IMR-90 (cell line): ENCODE measurements around the gene CARM1. TPM values are rescaled to one million over a fixed set of nuclear protein-coding genes. Genes with fewer than 3 reads are reported as not detected.

Source experiments
- ATAC-seq: fragments of 200-7000 bp; cut with Tn5 transposase; 2 replicates; pipeline ENCODE4 v1.9.1; 2020; ENCODE audit warnings: low read depth, mild to moderate bottlenecking, moderate library complexity
- BruUV-seq: library from RNA; stranded (reverse); fragments of 400-500 nt; replicated peaks from 2 replicates; lab custom pipeline; 2021; lab: Mats Ljungman, UMichigan
- CTCF ChIA-PET: fragments of 300-600 bp; formaldehyde crosslinking; extraction: SDS; loops from one replicate; lab custom pipeline; 2021; ENCODE audit warnings: antibody characterized with exemption; lab: Yijun Ruan, JAX
- POLR2A ChIA-PET: fragments of 300-600 bp; sonication (Branson Sonifier 250); formaldehyde crosslinking; loops from one replicate; lab custom pipeline; 2022; ENCODE audit warnings: antibody characterized with exemption; ENCODE audit not compliant: unreplicated experiment; lab: Charles Lee
- DNase-seq: peaks from one replicate; pipeline ENCODE4 v3.0.0; 2013
- H2AFZ ChIP-seq: replicated peaks from 2 replicates; pipeline ENCODE3; 2013; ENCODE audit warnings: low read length, mild to moderate bottlenecking; ENCODE audit not compliant: poor library complexity
- H2AK5ac ChIP-seq: 2 replicates; pipeline ENCODE4 v1.6.1; 2013; ENCODE audit warnings: low read depth, low read length, inconsistent platforms
- H2AK9ac ChIP-seq: replicated peaks from 2 replicates; pipeline ENCODE3; 2013; ENCODE audit warnings: mild to moderate bottlenecking, low read depth, low read length, moderate library complexity; ENCODE audit not compliant: poor library complexity
- H2BK120ac ChIP-seq: 2 replicates; pipeline ENCODE4 v1.6.1; 2013; ENCODE audit warnings: low read depth, low read length, inconsistent platforms
- H2BK15ac ChIP-seq: 3 replicates; pipeline ENCODE4 v1.6.1; 2013; ENCODE audit warnings: low read depth, low read length, inconsistent platforms
- H2BK20ac ChIP-seq: 2 replicates; pipeline ENCODE4 v1.6.1; 2013; ENCODE audit warnings: low read depth, mild to moderate bottlenecking, inconsistent platforms, low read length, moderate library complexity
- H2BK5ac ChIP-seq: 2 replicates; pipeline ENCODE4 v1.6.1; 2013; ENCODE audit warnings: mild to moderate bottlenecking, low read depth, low read length, inconsistent platforms; ENCODE audit not compliant: poor library complexity, severe bottlenecking
- H3K14ac ChIP-seq: replicated peaks from 2 replicates; pipeline ENCODE4 v1.6.1; 2013; ENCODE audit warnings: low read depth, low read length, inconsistent platforms
- H3K18ac ChIP-seq: 2 replicates; pipeline ENCODE4 v1.6.1; 2013; ENCODE audit warnings: low read depth, low read length, control low read depth
- H3K23ac ChIP-seq: 2 replicates; pipeline ENCODE4 v1.6.1; 2013; ENCODE audit warnings: low read depth, low read length, inconsistent platforms
- H3K27ac ChIP-seq: 2 replicates; pipeline ENCODE4 v1.5.1; 2013; ENCODE audit warnings: mild to moderate bottlenecking, control low read depth, low read length; ENCODE audit not compliant: insufficient read depth
- H3K27me3 ChIP-seq: 2 replicates; pipeline ENCODE4 v1.6.1; 2013; ENCODE audit warnings: low read length; ENCODE audit not compliant: control insufficient read depth, insufficient read depth
- H3K36me3 ChIP-seq: 2 replicates; pipeline ENCODE4 v1.6.1; 2013; ENCODE audit warnings: low read length, mixed read lengths; ENCODE audit not compliant: control insufficient read depth, insufficient read depth
- H3K4ac ChIP-seq: 2 replicates; pipeline ENCODE4 v1.6.1; 2013; ENCODE audit warnings: low read depth, low read length, inconsistent platforms
- H3K4me1 ChIP-seq: 2 replicates; pipeline ENCODE4 v1.6.1; 2013; ENCODE audit warnings: low read length, mixed read lengths; ENCODE audit not compliant: control insufficient read depth, insufficient read depth
- H3K4me2 ChIP-seq: 2 replicates; pipeline ENCODE4 v1.6.1; 2013; ENCODE audit warnings: low read depth, mild to moderate bottlenecking, control low read depth, low read length, moderate library complexity
- H3K4me3 ChIP-seq: 2 replicates; pipeline ENCODE4 v1.5.1; 2013; ENCODE audit warnings: low read depth, mild to moderate bottlenecking, control low read depth, low read length, moderate library complexity; ENCODE audit not compliant: insufficient read depth
- H3K56ac ChIP-seq: 2 replicates; pipeline ENCODE4 v1.6.1; 2013; ENCODE audit warnings: low read length, inconsistent platforms; ENCODE audit not compliant: insufficient read depth; ENCODE audit errors: extremely low read depth
- H3K79me1 ChIP-seq, 2 experiments: 2 replicates each; pipeline ENCODE4 v1.6.1; 2013; ENCODE audit warnings: low read length in 2 of 2, inconsistent platforms in 1 of 2, low read depth in 1 of 2
- H3K9ac ChIP-seq: 2 replicates; pipeline ENCODE4 v1.6.1; 2013; ENCODE audit warnings: low read depth, low read length, control low read depth
- H3K9me1 ChIP-seq: 2 replicates; pipeline ENCODE4 v1.6.1; 2013; ENCODE audit warnings: low read length, inconsistent platforms; ENCODE audit not compliant: insufficient read depth
- H3K9me3 ChIP-seq: 2 replicates; pipeline ENCODE4 v1.6.1; 2013; ENCODE audit warnings: low read length; ENCODE audit not compliant: control insufficient read depth, insufficient read depth
- H4K20me1 ChIP-seq: 2 replicates; pipeline ENCODE4 v1.6.1; 2013; ENCODE audit warnings: low read length, inconsistent platforms; ENCODE audit not compliant: insufficient read depth
- H4K5ac ChIP-seq: 2 replicates; pipeline ENCODE4 v1.6.1; 2013; ENCODE audit warnings: mild to moderate bottlenecking, low read depth, low read length, control low read depth
- H4K8ac ChIP-seq, 2 experiments: 2 replicates each; pipeline ENCODE4 v1.6.1; 2013; ENCODE audit warnings: low read depth in 2 of 2, low read length in 2 of 2, control low read depth in 1 of 2, inconsistent platforms in 1 of 2
- H4K91ac ChIP-seq: 2 replicates; pipeline ENCODE4 v1.6.1; 2013; ENCODE audit warnings: low read depth, low read length, inconsistent platforms; ENCODE audit not compliant: insufficient read depth
- CHD1 ChIP-seq: IDR thresholded peaks from 2 replicates; pipeline ENCODE4 v1.6.1; 2012; ENCODE audit warnings: low read depth, low read length, improper control_type of control experiment
- MAFK ChIP-seq: IDR thresholded peaks from 2 replicates; pipeline ENCODE4 v1.6.1; 2012; ENCODE audit warnings: low read depth, low read length, improper control_type of control experiment
- MAZ ChIP-seq: IDR thresholded peaks from 2 replicates; pipeline ENCODE4 v1.6.1; 2012; ENCODE audit warnings: low read depth, mild to moderate bottlenecking, low read length, improper control_type of control experiment, moderate library complexity, borderline replicate concordance
- MXI1 ChIP-seq: IDR thresholded peaks from 2 replicates; pipeline ENCODE4 v1.6.1; 2012; ENCODE audit warnings: low read depth, mild to moderate bottlenecking, low read length, moderate library complexity, borderline replicate concordance
- NFE2L2 ChIP-seq: fragments of 150-350 bp; IDR thresholded peaks from 2 replicates; pipeline ENCODE4 v1.6.1; 2016; ENCODE audit warnings: low read depth, mild to moderate bottlenecking, low read length
- RAD21 ChIP-seq: IDR thresholded peaks from 2 replicates; pipeline ENCODE4 v1.6.1; 2012; ENCODE audit warnings: low read length, improper control_type of control experiment
- RCOR1 ChIP-seq: IDR thresholded peaks from 2 replicates; pipeline ENCODE4 v1.6.1; 2012; ENCODE audit warnings: mild to moderate bottlenecking, low read length, improper control_type of control experiment; ENCODE audit not compliant: insufficient replicate concordance
- SMC3 ChIP-seq: fragments of 150-350 bp; IDR thresholded peaks from 2 replicates; pipeline ENCODE4 v1.6.1; 2016; ENCODE audit warnings: low read depth, mild to moderate bottlenecking, antibody characterized with exemption, low read length, moderate library complexity
- WGBS, 2 experiments: methylation state at CpG; one replicate each; pipeline versions ENCODE4 v1.1.5 to v1.1.7; 2013; ENCODE audit warnings: missing lambda C conversion rate in 2 of 2; ENCODE audit not compliant: insufficient read length in 1 of 2; ENCODE audit errors: extremely low coverage in 2 of 2; 5-methylcytosine and 5-hydroxymethylcytosine counted together
- dilution Hi-C: fragments of 300-500 bp; cut with HindIII; formaldehyde crosslinking; loops from one replicate; pipeline ENCODE4 v1.14.3; 2018; ENCODE audit warnings: low sequenced_read_pairs; ENCODE audit not compliant: unreplicated experiment
- in situ Hi-C: fragments of 300-500 bp; cut with MboI; formaldehyde crosslinking; loops from 3 replicates; pipeline ENCODE4 v1.14.3; 2019; ENCODE audit warnings: low sequenced_read_pairs, inconsistent platforms, mixed read lengths
- intact Hi-C: fragments of 100-400 bp; cut with micrococcal nuclease; formaldehyde crosslinking; loops from 2 replicates; pipeline ENCODE4 v1.10.0; 2022
- polyA plus RNA-seq, 3 experiments: library from polyadenylated mRNA; depleted of rRNA; stranded (reverse); fragments of >200 nt; gene quantifications; 2 replicates each; pipeline ENCODE4 v1.2.3, GENCODE V29; 2012; ENCODE audit warnings: low replicate concordance in 1 of 3
- total RNA-seq: library from RNA; depleted of rRNA; stranded (reverse); fragments of >200 nt; gene quantifications from 2 replicates; pipeline ENCODE4 v1.2.3, GENCODE V29; 2012
- TF ChIP-seq, protein P1 (sequence below): conservative IDR thresholded peaks from 2 replicates; pipeline ENCODE4 v1.5.1; 2012; ENCODE audit warnings: mild to moderate bottlenecking, low read depth, low read length, improper control_type of control experiment
- TF ChIP-seq, protein P2 (sequence below): fragments of 150-350 bp; IDR thresholded peaks from 2 replicates; pipeline ENCODE4 v1.6.1; 2017; ENCODE audit warnings: mild to moderate bottlenecking, antibody characterized with exemption, low read length, low read depth

CARM1 gene
- total and polyA plus RNA-seq, 2 of the 4 experiments (the other 2 are of a cell fraction): 20.3 to 67.1 TPM

DNA sequence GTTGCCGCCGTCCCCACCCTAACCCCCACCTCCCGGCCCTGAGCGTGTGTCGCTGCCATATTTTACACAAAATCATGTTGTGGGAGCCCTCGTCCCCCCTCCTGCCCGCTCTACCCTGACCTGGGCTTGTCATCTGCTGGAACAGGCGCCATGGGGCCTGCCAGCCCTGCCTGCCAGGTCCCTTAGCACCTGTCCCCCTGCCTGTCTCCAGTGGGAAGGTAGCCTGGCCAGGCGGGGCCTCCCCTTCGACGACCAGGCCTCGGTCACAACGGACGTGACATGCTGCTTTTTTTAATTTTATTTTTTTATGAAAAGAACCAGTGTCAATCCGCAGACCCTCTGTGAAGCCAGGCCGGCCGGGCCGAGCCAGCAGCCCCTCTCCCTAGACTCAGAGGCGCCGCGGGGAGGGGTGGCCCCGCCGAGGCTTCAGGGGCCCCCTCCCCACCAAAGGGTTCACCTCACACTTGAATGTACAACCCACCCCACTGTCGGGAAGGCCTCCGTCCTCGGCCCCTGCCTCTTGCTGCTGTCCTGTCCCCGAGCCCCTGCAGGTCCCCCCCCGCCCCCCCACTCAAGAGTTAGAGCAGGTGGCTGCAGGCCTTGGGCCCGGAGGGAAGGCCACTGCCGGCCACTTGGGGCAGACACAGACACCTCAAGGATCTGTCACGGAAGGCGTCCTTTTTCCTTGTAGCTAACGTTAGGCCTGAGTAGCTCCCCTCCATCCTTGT is 50.7 kb downstream of the CARM1 start:
- no peaks in the 10 kb centered on the region for H3K27me3 ChIP-seq
- DNase-seq: no peak
- ChIA-PET CTCF (no interaction called here), POLR2A (no interaction called here)
- no peak overlapping the region for H3K9ac ChIP-seq
- H3K56ac ChIP-seq: no peak overlapping the region
- no peak overlapping the region for H3K4me3 ChIP-seq
- H2BK120ac ChIP-seq: no peak overlapping the region
- H4K5ac ChIP-seq: no peak overlapping the region
- H3K36me3 ChIP-seq: peaks cover 60% of the 10 kb centered on the region
- no peak overlapping the region for H3K14ac ChIP-seq
- no peak overlapping the region for H3K18ac ChIP-seq
- H3K79me1 ChIP-seq: peaks cover 4 to 11% of the 10 kb centered on the region in 2 experiments
- no peak overlapping the region for H3K4me2 ChIP-seq
- TSS peak; percentile 74 for BruUV-seq
- TF ChIP-seq RCOR1: no peak
- TF ChIP-seq RAD21: no peak
- no peak for TF ChIP-seq MAFK
- TF ChIP-seq MAZ: no peak
- no peak for TF ChIP-seq NFE2L2
- no peak for TF ChIP-seq SMC3
- TF ChIP-seq, protein P1, sequence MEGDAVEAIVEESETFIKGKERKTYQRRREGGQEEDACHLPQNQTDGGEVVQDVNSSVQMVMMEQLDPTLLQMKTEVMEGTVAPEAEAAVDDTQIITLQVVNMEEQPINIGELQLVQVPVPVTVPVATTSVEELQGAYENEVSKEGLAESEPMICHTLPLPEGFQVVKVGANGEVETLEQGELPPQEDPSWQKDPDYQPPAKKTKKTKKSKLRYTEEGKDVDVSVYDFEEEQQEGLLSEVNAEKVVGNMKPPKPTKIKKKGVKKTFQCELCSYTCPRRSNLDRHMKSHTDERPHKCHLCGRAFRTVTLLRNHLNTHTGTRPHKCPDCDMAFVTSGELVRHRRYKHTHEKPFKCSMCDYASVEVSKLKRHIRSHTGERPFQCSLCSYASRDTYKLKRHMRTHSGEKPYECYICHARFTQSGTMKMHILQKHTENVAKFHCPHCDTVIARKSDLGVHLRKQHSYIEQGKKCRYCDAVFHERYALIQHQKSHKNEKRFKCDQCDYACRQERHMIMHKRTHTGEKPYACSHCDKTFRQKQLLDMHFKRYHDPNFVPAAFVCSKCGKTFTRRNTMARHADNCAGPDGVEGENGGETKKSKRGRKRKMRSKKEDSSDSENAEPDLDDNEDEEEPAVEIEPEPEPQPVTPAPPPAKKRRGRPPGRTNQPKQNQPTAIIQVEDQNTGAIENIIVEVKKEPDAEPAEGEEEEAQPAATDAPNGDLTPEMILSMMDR: no peak
- TF ChIP-seq, protein P2, sequence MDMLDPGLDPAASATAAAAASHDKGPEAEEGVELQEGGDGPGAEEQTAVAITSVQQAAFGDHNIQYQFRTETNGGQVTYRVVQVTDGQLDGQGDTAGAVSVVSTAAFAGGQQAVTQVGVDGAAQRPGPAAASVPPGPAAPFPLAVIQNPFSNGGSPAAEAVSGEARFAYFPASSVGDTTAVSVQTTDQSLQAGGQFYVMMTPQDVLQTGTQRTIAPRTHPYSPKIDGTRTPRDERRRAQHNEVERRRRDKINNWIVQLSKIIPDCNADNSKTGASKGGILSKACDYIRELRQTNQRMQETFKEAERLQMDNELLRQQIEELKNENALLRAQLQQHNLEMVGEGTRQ: no peak
- no peak for TF ChIP-seq MXI1
- TF ChIP-seq CHD1: no peak
- H4K91ac ChIP-seq: no peak overlapping the region
- no peak overlapping the region for H2AK5ac ChIP-seq
- intact Hi-C loops: no loop called here
- no peak overlapping the region for H3K23ac ChIP-seq
- H2BK15ac ChIP-seq: no peak overlapping the region
- no peak overlapping the region for H2BK5ac ChIP-seq
- no peak for ATAC-seq
- H3K4me1 ChIP-seq: no peaks in the 10 kb centered on the region
- no peak overlapping the region for H2BK20ac ChIP-seq
- WGBS, 2 experiments: 98% methylated on average over 9 of the region's 33 CpGs; no CpG with 5 or more reads in 1 of the 2 experiments
- no peak overlapping the region for H4K8ac ChIP-seq
- H4K20me1 ChIP-seq: 0 out of 2 replicates have a peak, but pooled peaks cover 5% of the 10 kb centered on the region
- H3K27ac ChIP-seq: no peak overlapping the region
- H3K9me3 ChIP-seq: no peaks in the 10 kb centered on the region
- H2AFZ ChIP-seq: no peak overlapping the region
- in situ Hi-C loops: no loop called here
- H3K4ac ChIP-seq: no peak overlapping the region
- dilution Hi-C loops: no loop called here
- H3K9me1 ChIP-seq: 0 out of 2 replicates have a peak, but pooled peaks cover under 1% of the 10 kb centered on the region
- H2AK9ac ChIP-seq: no peak overlapping the region
